GM19438 (cell line): ENCODE data around the gene PLA2G6.

Experiments
- ATAC-seq: cut with Tn5 transposase; IDR thresholded peaks from one replicate; pipeline ENCODE4 v1.9.1; 2021; ENCODE audit warnings: low read depth; ENCODE audit not compliant: unreplicated experiment

Gene PLA2G6

DNA sequence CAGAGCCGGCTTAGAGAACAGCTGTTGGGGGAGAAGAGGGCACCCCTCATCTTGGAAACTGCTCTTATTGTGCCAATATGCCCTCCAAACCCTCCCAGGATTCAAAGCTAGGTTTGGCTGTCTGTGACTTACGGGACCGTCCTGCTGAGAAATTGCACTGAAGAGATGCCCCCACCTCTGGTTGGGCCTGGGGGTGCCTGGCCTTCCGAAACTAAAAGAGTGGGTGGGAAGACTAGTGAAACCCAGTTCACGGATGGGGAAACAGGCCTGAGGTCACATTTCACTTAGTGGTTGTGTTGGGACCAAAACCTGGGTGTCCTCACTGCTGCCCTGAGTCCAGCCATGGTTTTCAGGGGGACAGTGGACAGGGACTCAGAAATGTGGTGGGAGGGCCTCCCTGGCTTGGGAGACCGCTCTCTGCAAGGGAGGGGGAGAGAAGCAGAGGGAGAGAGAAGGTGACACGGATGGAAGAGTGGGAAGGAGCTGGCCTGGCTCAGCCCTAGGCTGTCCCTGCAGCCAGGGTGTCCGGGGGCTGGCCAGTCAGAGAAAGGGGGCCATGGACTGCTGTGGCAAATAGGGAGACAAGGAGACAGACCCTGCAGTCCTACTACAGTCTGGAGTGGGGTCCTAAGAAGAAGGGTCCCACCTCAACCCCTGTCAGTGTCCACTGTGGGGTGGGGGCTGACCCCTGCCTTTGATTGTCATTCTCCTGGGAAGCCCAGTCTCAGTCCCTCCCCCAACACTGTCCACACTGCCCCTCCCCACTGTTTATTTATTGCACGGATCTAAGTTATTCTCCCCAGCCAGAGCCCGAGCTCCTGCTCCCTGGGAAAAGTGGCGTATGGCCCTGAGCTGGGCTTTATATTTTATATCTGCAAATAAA is 33.8 kb upstream of the PLA2G6 start:
- no peak for ATAC-seq

GRCh38 chr22:38214302-38215056 is 32.8 kb upstream of the PLA2G6 start:
- ATAC-seq: no peak

DNA sequence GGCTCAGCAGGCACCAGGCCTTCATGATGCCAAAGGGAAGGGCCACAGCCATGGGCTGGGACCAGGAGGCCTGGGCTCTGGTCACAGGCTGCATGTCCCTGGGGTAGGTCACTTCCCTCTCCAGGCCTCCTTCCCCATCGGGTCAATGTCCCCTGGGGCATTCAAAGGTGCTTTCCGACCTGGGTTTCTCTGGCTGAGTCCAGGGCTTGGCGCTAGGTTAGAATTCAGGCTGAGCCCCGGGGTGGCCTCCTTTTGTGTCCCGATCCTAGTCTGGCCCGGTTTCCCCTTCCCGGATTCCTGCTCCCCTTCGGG is 32.3 kb upstream of the PLA2G6 start:
- ATAC-seq: no peak

DNA sequence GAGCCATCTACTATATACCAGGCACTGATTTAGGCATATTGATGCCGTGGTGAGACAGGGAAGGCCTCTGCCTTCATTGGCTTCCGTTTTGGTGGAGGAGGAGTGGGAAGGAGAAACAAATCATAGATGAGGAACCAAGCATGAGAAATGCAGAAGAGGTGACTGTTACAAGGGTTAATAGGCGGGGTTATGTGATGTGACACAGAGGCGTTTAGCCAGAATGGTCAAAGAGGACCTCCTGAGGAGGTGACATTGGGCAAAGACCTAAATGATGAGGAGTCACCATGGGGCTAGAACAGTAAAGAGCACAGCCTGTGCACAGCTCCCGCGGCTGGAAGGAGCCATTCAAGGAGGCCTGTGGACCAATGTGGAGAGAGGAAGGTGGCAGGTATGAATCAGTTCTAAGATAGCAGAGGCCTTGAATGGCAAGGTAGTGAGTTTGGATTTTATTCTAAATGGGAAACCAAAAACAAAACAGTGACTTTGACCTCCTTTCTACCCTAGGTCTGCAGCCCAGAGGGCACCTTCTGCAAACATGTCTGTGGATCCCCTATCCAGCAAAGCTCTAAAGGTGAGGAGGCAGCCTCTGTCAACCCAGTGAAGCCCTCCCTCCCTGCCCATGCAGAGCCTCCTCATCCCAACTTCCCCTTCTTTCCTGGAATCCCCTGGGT is 31.8 kb upstream of the PLA2G6 start:
- ATAC-seq: no peak

DNA sequence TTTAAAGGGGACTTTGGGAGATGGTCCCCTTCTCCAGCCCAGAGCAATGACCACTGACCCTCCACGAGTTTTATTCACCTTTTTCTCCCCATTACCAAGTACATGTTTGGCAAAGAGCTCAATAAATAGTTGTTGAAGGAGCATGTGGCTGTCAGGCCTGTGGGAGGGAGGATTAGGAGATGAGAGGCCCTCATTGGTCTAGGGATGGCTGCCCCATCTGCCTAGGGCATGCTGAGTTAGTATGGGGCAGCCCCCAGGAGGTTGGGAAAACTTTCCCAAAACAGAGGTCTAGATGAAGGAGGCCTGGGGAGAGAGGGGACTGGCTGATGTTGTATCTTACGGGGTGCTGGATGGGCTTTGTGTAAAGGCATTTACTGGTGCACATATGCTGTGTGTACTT is 30.8 kb upstream of the PLA2G6 start:
- no peak for ATAC-seq

- ATAC-seq: no peak
Measured at GRCh38 chr22:38211556-38211955, 29.9 kb upstream of the PLA2G6 start.

DNA sequence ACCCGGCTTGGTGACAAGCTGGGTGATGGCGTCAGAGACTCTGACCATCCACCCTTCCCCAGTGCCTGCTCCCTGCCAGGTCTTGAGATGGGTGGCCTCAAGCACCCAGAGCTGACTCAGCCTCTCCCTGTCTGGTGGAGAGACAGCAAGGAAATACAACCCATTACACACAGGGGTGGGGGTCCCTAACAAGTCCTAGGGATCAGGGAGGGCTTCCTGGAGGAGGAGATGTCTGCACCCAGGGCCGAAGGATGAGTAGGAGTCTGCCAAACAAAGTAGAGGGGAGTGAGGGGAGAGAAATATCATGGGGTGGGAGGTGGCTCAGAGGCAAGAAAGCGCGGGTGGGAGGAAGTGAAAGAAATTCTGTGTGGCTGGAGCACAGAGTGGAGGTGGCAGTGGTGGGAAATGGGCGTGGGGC is 26.9 kb upstream of the PLA2G6 start:
- ATAC-seq: no peak

GRCh38 chr22:38207898-38208432 is 26.3 kb upstream of the PLA2G6 start:
- no peak for ATAC-seq

DNA sequence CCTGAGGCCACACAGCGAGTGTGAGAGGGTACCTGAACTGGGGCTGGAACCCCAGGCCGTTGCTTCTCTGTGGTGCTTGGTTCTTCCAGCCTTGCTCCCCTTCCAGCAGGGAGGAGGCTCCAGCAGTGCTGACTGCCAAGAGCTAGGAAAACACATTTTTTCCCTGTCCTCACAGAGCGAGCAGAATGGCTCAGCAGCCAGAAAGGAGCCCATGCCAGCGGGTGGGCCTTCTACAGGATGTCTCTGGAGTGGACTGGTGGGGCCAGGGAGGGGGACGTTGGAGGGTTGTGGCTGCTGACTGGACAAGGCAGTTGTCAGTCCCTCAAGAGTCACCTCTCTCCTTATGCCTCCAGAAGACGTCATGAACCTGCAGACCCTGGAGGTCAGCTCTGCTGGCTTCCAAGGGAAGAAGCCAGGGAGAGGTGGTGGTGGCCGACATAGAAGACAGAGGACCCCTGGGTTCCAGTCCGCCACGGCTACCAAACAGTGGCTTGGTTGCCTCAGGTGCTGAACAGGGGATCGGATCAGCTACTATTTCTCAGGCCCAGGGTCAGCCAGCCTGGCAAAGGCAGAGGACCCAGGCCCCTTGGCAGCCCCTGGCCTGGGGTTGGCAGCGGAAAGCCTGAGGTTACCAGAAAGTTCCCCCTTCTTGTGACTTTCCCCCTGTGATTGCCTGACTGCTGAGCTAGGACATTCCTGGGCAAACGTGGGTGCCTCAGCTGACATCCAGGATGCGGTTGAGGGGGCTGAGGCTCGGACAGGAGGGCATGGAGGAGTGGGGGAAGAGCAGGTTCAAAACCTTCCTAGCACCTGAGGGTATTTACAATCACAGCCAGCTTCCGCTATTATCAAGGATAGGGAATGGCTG is 23.9 kb upstream of the PLA2G6 start:
- ATAC-seq: no peak

GRCh38 chr22:38204784-38205183 is 23.2 kb upstream of the PLA2G6 start:
- ATAC-seq: no peak

DNA sequence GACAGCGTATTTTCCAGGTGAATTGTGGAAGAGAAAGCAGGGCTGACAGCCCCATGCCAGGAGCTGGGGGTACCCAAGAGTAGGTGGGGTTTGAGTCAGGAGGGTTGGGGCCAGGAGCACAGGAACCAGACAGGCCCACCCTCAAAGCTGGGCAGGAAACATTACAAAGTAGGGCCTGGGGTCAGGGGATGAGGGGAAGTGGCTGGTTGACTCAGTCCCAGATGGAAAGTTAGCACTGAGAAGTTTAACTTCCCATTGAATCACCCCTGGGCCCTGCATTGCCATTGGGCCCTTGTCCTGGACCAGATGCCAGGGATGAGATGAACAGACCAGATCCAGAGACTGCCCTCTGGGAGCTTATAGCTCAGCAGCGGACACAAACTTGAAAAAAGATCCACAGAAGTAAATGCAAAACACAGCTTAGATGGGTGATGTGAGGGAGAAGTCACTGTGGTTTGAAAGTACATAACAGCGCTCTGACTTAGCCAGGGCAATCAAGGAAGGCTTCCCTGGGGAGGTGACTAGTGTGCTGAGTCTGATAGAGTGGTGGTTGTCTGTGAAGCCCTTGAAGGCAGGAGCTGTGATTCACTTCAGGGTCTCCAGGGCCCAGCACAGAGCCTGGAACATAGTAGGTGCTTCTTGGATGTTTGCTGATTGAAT is 22.4 kb upstream of the PLA2G6 start:
- ATAC-seq: no peak

- ATAC-seq: no peak
Measured at GRCh38 chr22:38203090-38203810, 21.6 kb upstream of the PLA2G6 start.

GRCh38 chr22:38202437-38203089 is 20.9 kb upstream of the PLA2G6 start:
- no peak for ATAC-seq

- peak; percentile 44 for ATAC-seq
Measured at GRCh38 chr22:38201711-38202436, 20.2 kb upstream of the PLA2G6 start, which contains the start of gene MAFF. Gene MAFF (plus strand): TSS chr22:38201994. CDS start chr22:38213854, 11,860 bp downstream.

DNA sequence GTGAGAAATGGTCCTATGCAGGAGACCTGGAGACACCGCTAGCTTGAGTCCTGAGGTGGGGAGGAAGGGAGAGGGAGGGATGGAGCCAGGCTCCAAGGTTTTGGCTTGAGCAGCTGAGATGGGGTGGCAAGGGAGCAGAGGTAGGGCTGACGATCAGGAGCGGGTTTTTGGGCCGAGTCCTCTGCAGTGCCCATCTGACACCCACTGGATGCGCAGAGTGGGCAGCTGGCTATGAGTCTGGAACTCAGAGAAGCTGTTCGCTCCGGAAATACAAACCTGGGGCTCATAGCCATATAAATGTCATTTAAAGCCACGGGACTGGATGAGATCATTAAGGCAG is 19.7 kb upstream of the PLA2G6 start:
- no peak for ATAC-seq

- ATAC-seq: no peak
Measured at GRCh38 chr22:38199826-38200559, 18.4 kb upstream of the PLA2G6 start.

DNA sequence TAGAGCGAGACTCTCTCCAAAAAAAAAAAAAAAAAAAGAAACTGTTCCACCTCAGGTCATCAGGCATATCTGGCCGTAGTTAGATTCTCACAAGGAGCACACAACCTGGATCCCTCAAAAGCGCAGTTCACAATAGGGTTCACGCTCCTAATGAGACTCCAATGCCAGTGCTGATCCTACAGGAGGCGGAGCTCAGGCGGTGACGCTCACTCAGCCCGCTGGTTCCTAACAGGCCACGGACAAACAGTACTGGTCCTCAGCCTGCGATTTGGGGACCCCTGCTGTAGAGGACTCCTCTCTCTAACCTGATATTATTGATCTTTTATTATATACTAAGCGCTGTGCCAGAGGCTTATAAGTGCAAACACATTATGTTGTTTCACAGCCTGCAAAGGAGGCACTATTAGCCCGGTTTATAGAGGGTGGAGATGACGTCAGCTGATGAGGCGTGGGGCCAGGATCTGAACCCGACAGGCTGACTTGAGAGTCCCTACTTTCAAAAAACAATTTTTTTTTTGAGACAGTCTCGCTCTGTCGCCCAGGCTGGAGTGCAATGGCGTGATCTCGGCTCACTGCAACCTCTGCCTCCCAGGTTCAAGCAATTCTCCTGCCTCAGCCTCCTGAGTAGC is 15.3 kb upstream of the PLA2G6 start:
- no peak for ATAC-seq
